AG10803 (cell line): ENCODE data around the gene ADARB2.

Experiments used
- DNase-seq: peaks from one replicate; pipeline ENCODE4 v3.0.0; 2010; ENCODE audit warnings: low read depth
- H3K4me3 ChIP-seq: 2 replicates; pipeline ENCODE4 v1.5.1; 2011; ENCODE audit warnings: mild to moderate bottlenecking, low read length, control low read depth
- TF ChIP-seq, protein P1 (sequence below): conservative IDR thresholded peaks from 2 replicates; pipeline ENCODE4 v1.5.1; 2011; ENCODE audit warnings: mild to moderate bottlenecking, low read length, control low read depth, inconsistent platforms

The ADARB2 gene

DNA sequence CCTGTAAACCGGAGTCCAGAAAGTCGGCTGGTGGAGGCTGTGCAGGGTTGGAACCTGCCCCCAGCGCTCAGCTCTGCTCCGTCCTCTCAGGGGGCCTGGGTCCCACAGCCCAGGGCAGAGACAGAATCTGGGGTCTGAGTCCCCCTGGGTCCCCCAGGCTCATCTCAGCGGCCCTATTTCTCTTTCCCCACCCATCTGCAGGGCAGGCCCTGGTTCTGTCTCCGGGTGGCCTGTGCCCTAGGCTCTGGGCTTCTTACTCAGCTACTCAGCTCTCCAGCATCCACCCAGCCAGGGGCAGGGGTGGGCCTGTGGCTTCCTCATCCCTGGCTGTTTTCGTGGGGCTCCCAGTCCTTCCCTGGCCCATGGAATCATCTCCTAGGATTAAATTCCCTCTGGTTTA is 183.4 kb downstream of the ADARB2 start:
- TF ChIP-seq, protein P1, sequence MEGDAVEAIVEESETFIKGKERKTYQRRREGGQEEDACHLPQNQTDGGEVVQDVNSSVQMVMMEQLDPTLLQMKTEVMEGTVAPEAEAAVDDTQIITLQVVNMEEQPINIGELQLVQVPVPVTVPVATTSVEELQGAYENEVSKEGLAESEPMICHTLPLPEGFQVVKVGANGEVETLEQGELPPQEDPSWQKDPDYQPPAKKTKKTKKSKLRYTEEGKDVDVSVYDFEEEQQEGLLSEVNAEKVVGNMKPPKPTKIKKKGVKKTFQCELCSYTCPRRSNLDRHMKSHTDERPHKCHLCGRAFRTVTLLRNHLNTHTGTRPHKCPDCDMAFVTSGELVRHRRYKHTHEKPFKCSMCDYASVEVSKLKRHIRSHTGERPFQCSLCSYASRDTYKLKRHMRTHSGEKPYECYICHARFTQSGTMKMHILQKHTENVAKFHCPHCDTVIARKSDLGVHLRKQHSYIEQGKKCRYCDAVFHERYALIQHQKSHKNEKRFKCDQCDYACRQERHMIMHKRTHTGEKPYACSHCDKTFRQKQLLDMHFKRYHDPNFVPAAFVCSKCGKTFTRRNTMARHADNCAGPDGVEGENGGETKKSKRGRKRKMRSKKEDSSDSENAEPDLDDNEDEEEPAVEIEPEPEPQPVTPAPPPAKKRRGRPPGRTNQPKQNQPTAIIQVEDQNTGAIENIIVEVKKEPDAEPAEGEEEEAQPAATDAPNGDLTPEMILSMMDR: no peak
- H3K4me3 ChIP-seq: no peak overlapping the region
- DNase-seq: no peak

DNA sequence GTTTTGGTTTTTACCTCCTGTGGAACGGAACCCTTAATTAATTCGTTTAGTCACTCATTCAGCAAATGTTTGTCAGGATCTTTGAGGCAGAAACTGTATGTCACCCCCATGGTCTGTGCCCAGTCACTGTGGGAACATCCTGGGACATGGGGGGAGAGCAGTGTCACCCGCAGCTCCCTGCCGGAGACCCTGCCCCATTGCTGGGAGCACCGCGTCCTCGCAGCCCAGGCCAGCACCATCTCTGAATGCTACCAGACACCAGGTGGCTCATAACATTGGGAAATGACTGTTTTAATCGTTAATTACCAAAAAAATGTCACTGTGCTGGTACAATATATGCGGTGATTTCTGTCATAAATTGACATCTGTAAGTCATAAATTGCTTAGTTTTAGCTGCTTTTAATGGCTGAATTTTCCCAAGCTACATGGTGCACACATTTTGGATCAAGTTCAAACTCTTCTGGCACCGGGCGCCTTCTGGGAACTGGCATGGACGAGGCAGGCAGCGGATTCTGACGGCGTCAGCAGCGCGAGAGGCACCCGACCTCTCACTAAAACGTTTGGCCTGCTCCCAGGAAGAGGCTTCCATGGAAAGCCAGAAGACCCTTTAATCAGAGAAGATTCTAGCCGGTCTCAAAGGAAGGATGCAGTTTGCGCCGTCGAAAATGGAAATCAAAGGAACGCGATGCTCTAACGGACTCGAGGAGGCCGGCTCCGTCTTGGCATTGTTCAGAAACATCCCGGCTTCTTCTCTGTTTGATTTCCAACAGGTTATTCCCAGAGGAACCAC is 184.2 kb downstream of the ADARB2 start:
- TF ChIP-seq, protein P1: no peak

DNA sequence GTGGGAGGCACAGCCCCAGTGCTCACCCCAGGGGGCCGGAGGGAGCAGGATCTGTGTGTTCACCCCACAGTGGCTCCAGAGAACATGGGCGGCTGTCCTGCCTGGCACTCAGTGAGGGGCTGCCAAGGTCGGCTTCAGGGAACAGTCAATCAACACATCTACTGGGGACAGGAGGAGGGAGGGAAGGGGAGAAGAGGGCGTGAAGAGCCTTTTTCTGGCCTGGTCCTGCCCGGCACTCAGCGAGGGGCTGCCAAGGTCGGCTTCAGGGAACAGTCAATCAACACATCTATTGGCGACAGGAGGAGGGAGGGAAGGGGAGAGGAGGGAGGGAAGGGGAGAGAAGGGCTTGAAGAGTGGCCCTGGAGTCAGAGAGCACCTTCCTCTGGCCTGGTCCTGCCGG is 184.9 kb downstream of the ADARB2 start:
- H3K4me3 ChIP-seq: no peak overlapping the region
- TF ChIP-seq, protein P1: no peak
- no peak for DNase-seq

More for the DNA sequence above, 184.2 kb downstream of the ADARB2 start:
- no peak overlapping the region for H3K4me3 ChIP-seq
- no peak for DNase-seq

DNA sequence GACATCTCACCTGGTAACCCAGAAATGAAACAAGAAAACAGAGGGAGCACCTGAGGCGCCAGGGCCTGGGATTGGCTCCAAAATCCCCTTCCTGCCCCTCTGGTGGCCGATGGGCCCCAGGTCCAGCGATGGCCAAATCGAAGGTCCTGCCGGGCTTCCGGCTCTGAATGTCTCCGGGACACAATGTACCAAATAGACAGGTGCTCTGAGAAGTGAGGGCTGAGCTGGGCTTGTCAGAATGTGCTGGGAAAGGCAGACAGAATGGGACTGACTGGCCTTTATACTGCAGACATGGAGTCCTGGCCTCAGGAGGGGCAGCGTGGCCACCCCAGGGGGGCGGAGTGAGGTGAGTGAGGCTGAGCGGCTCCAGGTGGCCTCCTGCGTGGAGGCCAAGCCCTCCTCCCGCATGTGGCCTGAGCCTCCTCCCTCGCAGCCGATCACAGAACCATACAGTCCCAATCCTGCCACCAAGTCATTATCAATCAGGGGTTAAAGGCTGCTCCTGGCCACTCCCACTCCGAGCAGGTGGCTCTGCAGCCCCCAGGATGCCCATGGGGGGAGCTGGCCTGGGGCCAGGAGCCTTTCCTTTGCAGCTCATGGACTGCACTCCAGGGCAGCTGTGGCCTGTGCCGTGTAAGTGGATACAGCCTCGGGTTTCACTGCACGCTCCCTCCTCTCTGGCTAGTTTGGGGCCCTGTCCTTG is 185.5 kb downstream of the ADARB2 start:
- H3K4me3 ChIP-seq: no peak overlapping the region
- TF ChIP-seq, protein P1: no peak
- no peak for DNase-seq

DNA sequence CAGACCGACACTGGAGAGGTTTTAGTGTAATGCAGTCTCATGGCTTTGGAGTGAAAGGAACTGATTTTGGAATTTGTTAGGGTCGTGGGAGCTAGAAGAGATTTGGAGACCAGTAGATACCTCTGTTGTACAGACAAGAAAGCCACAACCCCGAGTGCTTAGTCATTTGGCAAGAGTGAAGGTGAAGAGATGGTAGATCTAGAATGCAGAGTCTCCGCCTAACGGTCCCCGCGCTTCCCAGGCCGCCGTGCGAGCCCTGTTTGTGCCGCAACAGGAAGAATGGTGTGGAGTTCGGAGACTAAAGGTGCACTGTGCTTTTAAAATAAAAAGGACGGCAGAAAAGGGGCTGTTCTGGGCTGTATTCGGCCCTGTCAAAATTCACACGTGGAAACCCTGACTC is 186.7 kb downstream of the ADARB2 start:
- no peak overlapping the region for H3K4me3 ChIP-seq
- no peak for DNase-seq
- TF ChIP-seq, protein P1: no peak

DNA sequence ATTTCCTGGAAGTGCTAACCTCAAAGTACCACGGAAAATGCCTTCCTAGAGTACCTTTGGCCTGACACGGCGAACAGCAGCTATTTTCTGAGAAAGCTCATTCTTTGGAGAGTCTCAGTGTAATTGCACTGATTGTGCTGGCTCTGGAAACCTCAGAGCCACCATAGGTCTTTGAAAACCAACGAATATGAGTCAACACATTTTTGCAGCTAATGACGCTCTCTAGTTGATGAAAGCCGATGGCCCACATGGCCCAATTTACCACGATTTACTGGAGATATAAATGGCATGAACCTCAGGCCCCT is 187.1 kb downstream of the ADARB2 start:
- no peak for DNase-seq
- TF ChIP-seq, protein P1: no peak
- no peak overlapping the region for H3K4me3 ChIP-seq
